Mesothelial cell of epicardium (in vitro differentiated cells): ENCODE measurements around the gene FGF18. TPM values are rescaled to one million over a fixed set of nuclear protein-coding genes. Genes with fewer than 3 reads are reported as not detected.

ENCODE experiments used
- DNase-seq, 2 experiments: peaks; one replicate each; pipeline ENCODE4 v3.0.0; 2021; ENCODE audit warnings: low spot score in 2 of 2; ENCODE audit not compliant: unreplicated experiment in 2 of 2
- H3K27ac Mint-ChIP-seq: 2 replicates; pipeline ENCODE4 v1.8.0; 2021; ENCODE audit warnings: mixed read lengths
- H3K27me3 Mint-ChIP-seq: 2 replicates; pipeline ENCODE4 v1.8.0; 2021; ENCODE audit warnings: low read depth, mixed read lengths
- H3K36me3 Mint-ChIP-seq: 2 replicates; pipeline ENCODE4 v1.8.0; 2021; ENCODE audit warnings: mixed read lengths
- H3K4me1 Mint-ChIP-seq: 2 replicates; pipeline ENCODE4 v1.8.0; 2021; ENCODE audit warnings: mixed read lengths
- H3K4me3 Mint-ChIP-seq: 2 replicates; pipeline ENCODE4 v1.8.0; 2021; ENCODE audit warnings: mild to moderate bottlenecking, moderate library complexity, mixed read lengths
- H3K9me3 Mint-ChIP-seq: 2 replicates; pipeline ENCODE4 v1.8.0; 2021; ENCODE audit warnings: mixed read lengths
- CTCF ChIP-seq: fragments of 200-600 bp; sonication (generic); IDR thresholded peaks from one replicate; pipeline ENCODE4 v1.5.0; 2021; ENCODE audit warnings: antibody characterized with exemption; ENCODE audit not compliant: unreplicated experiment
- total RNA-seq: library from RNA; stranded (reverse); gene quantifications from 3 replicates; pipeline ENCODE4 v1.2.1, GENCODE V29; 2021

FGF18 gene
- total RNA-seq, 1 donor from 2014 or later: 10.2 TPM

- Mint-ChIP-seq H3K27me3 (no peaks in the 10 kb centered on the region), H3K9me3 (peaks cover 5% of the 10 kb centered on the region), H3K27ac (no peak overlapping the region), H3K36me3 (no peaks in the 10 kb centered on the region), H3K4me1 (peaks cover 12% of the 10 kb centered on the region), H3K4me3 (no peak overlapping the region)
- no peak for TF ChIP-seq CTCF
- no peak for DNase-seq
Observed at GRCh38 chr5:171477101-171477500, 57.7 kb downstream of the FGF18 start.

DNA sequence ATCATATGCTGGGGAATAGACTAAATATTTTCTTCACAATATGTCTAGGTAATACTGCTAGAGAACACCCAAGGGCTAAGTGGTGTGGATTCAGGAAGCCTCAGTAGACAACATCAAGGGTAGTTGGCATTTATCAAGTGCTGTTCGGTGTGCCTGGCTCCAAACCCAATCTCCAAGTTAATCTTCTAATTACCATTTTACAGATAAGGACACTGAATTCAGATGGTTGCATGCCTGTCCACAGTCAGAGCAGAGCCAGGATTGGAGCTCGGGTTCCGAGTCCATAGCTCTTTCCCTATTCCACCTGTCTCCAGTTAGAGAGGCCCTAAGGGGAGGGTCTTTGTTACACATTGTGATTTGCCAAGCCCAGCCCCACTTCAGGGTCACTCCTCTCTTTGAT is 58.2 kb downstream of the FGF18 start:
- DNase-seq: no peak
- Mint-ChIP-seq H3K9me3 (no peaks in the 10 kb centered on the region), H3K4me1 (peaks cover 12% of the 10 kb centered on the region), H3K27ac (no peak overlapping the region), H3K27me3 (no peaks in the 10 kb centered on the region), H3K4me3 (no peak overlapping the region), H3K36me3 (no peaks in the 10 kb centered on the region)
- no peak for TF ChIP-seq CTCF

GRCh38 chr5:171478946-171479775 is 59.7 kb downstream of the FGF18 start:
- H3K27me3 Mint-ChIP-seq: no peaks in the 10 kb centered on the region

DNA sequence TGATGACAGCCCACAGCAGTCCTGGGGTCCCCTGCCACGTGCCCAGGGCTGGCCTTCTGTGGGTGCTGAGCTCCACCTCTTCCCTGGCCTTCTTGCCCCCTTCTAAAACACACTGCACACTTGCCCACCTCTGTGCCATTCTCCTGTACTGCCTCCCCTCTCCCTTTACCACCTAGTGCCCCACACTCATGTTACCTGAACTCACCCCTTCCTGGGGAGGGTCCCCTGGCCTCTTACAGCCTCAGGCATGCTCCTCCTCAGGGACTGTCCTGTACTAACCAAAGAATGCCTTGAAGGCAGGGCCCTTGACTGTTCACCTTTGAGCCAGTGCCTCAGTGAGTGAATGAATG is 60.3 kb downstream of the FGF18 start:
- Mint-ChIP-seq H3K36me3 (no peaks in the 10 kb centered on the region), H3K27me3 (no peaks in the 10 kb centered on the region), H3K27ac (no peak overlapping the region), H3K4me1 (peaks cover 12% of the 10 kb centered on the region), H3K4me3 (no peak overlapping the region), H3K9me3 (no peaks in the 10 kb centered on the region)
- no peak for TF ChIP-seq CTCF
- DNase-seq: no peak

More at GRCh38 chr5:171478946-171479775, 59.7 kb downstream of the FGF18 start:
- Mint-ChIP-seq H3K9me3 (no peaks in the 10 kb centered on the region), H3K4me1 (peaks cover 12% of the 10 kb centered on the region), H3K27ac (peak overlapping the region; percentile 64), H3K36me3 (no peaks in the 10 kb centered on the region), H3K4me3 (no peak overlapping the region)
- TF ChIP-seq CTCF: no peak
- no peak for DNase-seq

DNA sequence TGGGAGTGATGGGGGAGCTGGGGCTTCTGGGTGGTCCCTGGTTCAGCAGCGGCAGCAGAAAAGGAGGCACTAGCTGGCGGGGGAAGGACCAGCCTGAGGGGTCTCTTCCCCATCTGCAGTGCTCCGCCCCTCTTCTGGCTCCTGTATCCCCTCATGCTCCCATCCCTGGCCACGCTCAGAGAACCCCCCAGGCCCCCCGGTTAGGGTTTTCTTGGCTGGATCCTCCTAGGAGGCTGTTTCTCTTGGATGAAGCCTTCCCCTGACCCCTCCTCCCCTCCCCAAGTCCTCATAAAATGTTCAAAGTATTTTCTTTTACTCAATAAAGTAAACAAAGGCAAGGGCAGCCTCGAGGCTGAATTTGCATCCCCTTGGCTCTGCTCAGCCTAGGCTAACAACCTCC is 60.8 kb downstream of the FGF18 start:
- H3K27me3 Mint-ChIP-seq: no peaks in the 10 kb centered on the region
- H3K9me3 Mint-ChIP-seq: no peaks in the 10 kb centered on the region
- no peak for TF ChIP-seq CTCF

More for the DNA sequence above, 60.8 kb downstream of the FGF18 start:
- Mint-ChIP-seq H3K27ac (no peak overlapping the region), H3K4me1 (peaks cover 12% of the 10 kb centered on the region), H3K4me3 (no peak overlapping the region), H3K36me3 (no peaks in the 10 kb centered on the region)
- no peak for DNase-seq
